ENCODE data around the gene MMP2. TPM values are rescaled to one million over a fixed set of nuclear protein-coding genes. Genes with fewer than 3 reads are reported as not detected.

MMP2 gene
- total RNA-seq, 1 donor from 2014 or later = 87.4 TPM

DNA sequence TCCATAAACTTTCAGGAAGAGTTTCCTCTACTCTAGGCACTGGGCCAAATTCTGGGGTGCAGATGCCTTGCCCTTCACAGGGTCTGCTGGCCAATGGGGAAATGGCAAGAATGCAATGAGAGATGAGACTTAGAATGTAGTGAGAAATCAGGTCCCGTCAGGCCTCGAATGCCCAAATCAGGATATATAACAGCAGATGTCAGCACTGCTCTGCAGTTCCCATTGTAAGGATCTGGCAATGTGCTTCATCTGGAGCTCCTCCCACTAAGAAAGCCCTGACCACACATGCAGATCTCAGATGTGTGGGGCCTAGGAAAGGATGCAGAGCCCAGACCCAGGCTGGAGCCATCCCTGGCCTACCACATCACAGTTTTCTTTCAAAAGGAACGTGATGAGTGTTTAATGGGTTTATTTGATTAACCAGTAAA is 16.0 kb downstream of the MMP2 start:
- Histone ChIP-seq H3K4me1 (peaks cover 44% of the 10 kb centered on the region), H3K36me3 (peaks cover 7% of the 10 kb centered on the region)

DNA sequence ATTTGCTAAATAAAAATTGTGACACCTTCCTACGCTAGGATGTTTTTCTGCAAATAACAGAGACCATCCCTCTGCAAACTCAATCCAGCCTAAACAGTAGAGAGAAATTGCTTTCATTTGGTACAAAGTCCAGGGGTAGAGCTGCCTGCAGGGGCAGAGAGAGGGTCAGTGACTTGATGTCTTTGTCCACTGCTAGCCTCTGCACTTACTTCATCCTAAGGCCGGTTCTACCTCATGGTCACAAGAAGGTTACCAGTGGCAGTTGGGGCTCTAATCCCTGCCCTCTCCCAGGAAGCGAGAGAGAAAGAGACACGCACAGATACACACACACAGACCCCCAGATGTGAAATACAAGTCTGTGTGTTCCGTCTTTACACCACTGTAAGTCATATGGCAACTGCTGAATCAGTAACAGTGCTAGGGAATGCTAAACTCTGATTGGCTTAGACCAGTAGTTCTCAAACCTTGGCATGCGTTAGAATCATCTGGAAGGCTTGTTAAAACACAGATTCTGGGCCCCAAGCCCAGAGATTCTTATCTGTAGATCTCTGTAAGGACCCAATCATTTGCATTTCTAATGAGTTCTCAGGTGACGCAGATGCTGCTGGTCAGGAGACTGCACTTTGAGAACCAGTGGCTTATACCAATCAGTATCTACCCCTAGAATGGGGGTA is 16.8 kb downstream of the MMP2 start:
- Histone ChIP-seq H3K27ac (replicated peaks) (peak overlapping the region; percentile 34), H3K36me3 (peaks cover 3% of the 10 kb centered on the region), H3K27me3 (ENCODE audit: low read depth) (no peaks in the 10 kb centered on the region), H3K4me3 (no peak overlapping the region), H3K9me3 (replicated peaks) (no peaks in the 10 kb centered on the region), H3K4me1 (peaks cover 52% of the 10 kb centered on the region)
- TF ChIP-seq, protein P1, sequence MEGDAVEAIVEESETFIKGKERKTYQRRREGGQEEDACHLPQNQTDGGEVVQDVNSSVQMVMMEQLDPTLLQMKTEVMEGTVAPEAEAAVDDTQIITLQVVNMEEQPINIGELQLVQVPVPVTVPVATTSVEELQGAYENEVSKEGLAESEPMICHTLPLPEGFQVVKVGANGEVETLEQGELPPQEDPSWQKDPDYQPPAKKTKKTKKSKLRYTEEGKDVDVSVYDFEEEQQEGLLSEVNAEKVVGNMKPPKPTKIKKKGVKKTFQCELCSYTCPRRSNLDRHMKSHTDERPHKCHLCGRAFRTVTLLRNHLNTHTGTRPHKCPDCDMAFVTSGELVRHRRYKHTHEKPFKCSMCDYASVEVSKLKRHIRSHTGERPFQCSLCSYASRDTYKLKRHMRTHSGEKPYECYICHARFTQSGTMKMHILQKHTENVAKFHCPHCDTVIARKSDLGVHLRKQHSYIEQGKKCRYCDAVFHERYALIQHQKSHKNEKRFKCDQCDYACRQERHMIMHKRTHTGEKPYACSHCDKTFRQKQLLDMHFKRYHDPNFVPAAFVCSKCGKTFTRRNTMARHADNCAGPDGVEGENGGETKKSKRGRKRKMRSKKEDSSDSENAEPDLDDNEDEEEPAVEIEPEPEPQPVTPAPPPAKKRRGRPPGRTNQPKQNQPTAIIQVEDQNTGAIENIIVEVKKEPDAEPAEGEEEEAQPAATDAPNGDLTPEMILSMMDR (IDR thresholded peaks at IDR 0.05; ENCODE audit: borderline replicate concordance) = no peak
- intact Hi-C loops (cut with micrococcal nuclease) = loop anchor here (10.0 kb wide), 1 partner anchor 209 kb away; no protein-coding TSS in a partner anchor
- DNase-seq = no peak

More for the DNA sequence above, 16.0 kb downstream of the MMP2 start:
- Histone ChIP-seq H3K27me3 (ENCODE audit: low read depth) (no peaks in the 10 kb centered on the region), H3K9me3 (replicated peaks) (no peaks in the 10 kb centered on the region), H3K27ac (replicated peaks) (peak overlapping the region; percentile 34), H3K4me3 (no peak overlapping the region)
- TF ChIP-seq, protein P1 (IDR thresholded peaks at IDR 0.05; ENCODE audit: borderline replicate concordance) = peak; percentile 63
- no peak for DNase-seq
- intact Hi-C loops (cut with micrococcal nuclease) = loop anchor here (10.0 kb wide), 1 partner anchor 210 kb away; no protein-coding TSS in a partner anchor

DNA sequence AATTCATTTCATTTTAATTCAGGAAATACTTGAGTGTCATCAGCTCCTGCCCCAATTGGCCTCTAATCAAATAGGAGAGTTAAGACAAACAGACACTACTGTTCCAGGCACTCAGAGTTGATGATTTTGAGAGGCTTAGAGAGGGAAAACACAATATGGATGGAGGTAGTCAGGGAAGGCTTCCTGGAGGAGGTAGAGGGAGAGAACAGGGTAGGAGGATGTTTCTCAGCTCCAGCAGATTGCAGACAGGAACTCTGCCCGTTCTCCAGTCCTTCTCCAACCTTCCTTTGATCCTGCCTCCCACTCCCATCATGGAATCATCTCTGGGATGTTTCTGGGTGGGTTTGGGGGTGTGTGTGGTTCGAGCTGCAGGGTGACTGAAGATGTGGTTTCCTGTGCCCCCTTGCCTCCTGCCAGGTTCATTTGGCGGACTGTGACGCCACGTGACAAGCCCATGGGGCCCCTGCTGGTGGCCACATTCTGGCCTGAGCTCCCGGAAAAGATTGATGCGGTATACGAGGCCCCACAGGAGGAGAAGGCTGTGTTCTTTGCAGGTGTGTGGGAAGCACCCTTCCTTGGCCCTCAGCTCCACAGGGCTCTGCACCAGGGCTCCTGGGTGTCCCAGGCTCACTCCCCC is 17.6 kb downstream of the MMP2 start:
- TF ChIP-seq, protein P1 (IDR thresholded peaks at IDR 0.05; ENCODE audit: borderline replicate concordance) = no peak
- Histone ChIP-seq H3K4me1 (peaks cover 53% of the 10 kb centered on the region), H3K27me3 (ENCODE audit: low read depth) (no peaks in the 10 kb centered on the region), H3K9me3 (replicated peaks) (no peaks in the 10 kb centered on the region), H3K4me3 (no peak overlapping the region), H3K27ac (replicated peaks) (no peak overlapping the region), H3K36me3 (peaks cover 3% of the 10 kb centered on the region)
- intact Hi-C loops (cut with micrococcal nuclease) = loop anchor here (10.0 kb wide), 1 partner anchor 208 kb away; no protein-coding TSS in a partner anchor
- no peak for DNase-seq

DNA sequence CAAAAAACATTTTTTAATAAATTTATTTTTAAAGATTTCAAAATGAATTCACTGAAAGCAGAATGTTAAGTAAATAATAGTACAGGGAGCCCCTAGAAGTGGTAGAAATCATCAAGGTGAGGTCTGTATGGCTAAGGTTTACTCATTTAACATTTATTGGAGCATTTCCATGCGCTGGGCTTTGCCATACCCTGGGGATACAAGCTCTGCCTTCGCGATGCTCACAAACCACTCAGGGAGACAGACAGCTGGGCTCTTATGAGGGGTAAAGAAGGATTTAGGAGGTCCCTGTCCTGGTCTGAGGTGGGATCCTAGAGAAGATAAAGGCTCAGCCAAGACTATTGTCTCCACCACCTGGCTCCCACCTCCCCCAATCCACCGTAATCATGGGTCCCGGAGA is 18.6 kb downstream of the MMP2 start:
- Histone ChIP-seq H3K27me3 (ENCODE audit: low read depth) (no peaks in the 10 kb centered on the region), H3K9me3 (replicated peaks) (no peaks in the 10 kb centered on the region), H3K36me3 (peaks cover 2% of the 10 kb centered on the region), H3K4me1 (peaks cover 59% of the 10 kb centered on the region), H3K4me3 (no peak overlapping the region), H3K27ac (replicated peaks) (no peak overlapping the region)
- DNase-seq = no peak
- TF ChIP-seq, protein P1 (IDR thresholded peaks at IDR 0.05; ENCODE audit: borderline replicate concordance) = no peak
- intact Hi-C loops (cut with micrococcal nuclease) = loop anchor here (10.0 kb wide), 1 partner anchor 207 kb away; no protein-coding TSS in a partner anchor

DNA sequence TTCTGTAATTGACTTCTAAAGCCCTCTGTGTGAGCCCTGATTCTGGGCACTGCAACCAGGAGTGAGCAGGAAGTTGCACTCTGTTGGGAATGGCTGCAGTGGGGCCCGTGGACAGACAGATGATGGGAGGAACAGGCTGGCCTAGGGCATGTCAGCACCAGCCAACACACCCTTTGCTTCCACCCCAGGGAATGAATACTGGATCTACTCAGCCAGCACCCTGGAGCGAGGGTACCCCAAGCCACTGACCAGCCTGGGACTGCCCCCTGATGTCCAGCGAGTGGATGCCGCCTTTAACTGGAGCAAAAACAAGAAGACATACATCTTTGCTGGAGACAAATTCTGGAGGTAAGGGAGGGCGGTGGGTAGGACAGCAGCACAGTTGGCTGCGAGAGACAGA is 19.1 kb downstream of the MMP2 start:
- TF ChIP-seq, protein P1 (IDR thresholded peaks at IDR 0.05; ENCODE audit: borderline replicate concordance) = no peak

More for the DNA sequence above, 19.1 kb downstream of the MMP2 start:
- Histone ChIP-seq H3K36me3 (no peaks in the 10 kb centered on the region), H3K9me3 (replicated peaks) (no peaks in the 10 kb centered on the region), H3K27me3 (ENCODE audit: low read depth) (no peaks in the 10 kb centered on the region), H3K4me3 (no peak overlapping the region), H3K27ac (replicated peaks) (no peak overlapping the region), H3K4me1 (peaks cover 64% of the 10 kb centered on the region)
- intact Hi-C loops (cut with micrococcal nuclease) = loop anchor here (10.0 kb wide), 1 partner anchor 207 kb away; no protein-coding TSS in a partner anchor
- no peak for DNase-seq
